Prostate gland (tissue), 2 donors: ENCODE results near the gene ITGBL1.

Experiments used
- POLR2A ChIP-seq: fragments of 450-650 bp; IDR thresholded peaks from one replicate; pipeline ENCODE4 v1.6.1; 2016; ENCODE audit warnings: antibody characterized with exemption, mild to moderate bottlenecking
- POLR2AphosphoS5 ChIP-seq: sonication (generic); formaldehyde crosslinking; IDR thresholded peaks from one replicate; pipeline ENCODE4 v1.6.1; 2017; ENCODE audit warnings: antibody characterized with exemption
- TF ChIP-seq, protein P1 (sequence below), 4 experiments: fragments of 200-600 bp in 2 of 4; fragments of 450-650 bp in 2 of 4; sonication (generic) in 2 of 4; IDR thresholded peaks; 1 replicate in 3 of 4; 2 replicates in 1 of 4; pipeline ENCODE4 v1.5.1; 2016 to 2019; ENCODE audit warnings: antibody characterized with exemption in 4 of 4, mild to moderate bottlenecking in 2 of 4, moderate library complexity in 2 of 4

DNA sequence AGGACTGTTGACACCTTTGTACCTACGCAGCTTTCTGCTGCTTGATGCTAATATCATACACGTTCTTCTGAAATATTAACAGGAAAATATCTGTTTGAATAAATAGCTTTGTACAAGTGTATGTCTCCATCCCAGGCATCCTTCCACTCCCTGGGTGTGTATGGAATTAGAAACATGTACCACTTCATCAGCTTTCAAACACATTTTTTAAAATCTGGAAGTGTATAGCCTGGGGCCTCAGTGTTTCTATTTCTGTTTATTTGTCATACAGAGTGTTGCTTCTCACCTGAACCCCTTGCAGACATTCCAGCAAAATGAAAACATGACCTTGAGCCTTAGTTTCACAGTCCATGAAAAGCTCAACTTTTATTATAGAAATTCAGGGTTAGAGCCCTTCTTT, 168.6 kb downstream of the ITGBL1 start:
- TF ChIP-seq, protein P1, sequence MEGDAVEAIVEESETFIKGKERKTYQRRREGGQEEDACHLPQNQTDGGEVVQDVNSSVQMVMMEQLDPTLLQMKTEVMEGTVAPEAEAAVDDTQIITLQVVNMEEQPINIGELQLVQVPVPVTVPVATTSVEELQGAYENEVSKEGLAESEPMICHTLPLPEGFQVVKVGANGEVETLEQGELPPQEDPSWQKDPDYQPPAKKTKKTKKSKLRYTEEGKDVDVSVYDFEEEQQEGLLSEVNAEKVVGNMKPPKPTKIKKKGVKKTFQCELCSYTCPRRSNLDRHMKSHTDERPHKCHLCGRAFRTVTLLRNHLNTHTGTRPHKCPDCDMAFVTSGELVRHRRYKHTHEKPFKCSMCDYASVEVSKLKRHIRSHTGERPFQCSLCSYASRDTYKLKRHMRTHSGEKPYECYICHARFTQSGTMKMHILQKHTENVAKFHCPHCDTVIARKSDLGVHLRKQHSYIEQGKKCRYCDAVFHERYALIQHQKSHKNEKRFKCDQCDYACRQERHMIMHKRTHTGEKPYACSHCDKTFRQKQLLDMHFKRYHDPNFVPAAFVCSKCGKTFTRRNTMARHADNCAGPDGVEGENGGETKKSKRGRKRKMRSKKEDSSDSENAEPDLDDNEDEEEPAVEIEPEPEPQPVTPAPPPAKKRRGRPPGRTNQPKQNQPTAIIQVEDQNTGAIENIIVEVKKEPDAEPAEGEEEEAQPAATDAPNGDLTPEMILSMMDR (IDR thresholded peaks at IDR 0.05) = no peak
- TF ChIP-seq POLR2AphosphoS5 = no peak
- no peak for TF ChIP-seq POLR2A
